Activated T-helper 1 cell treated with anti-CD3 and anti-CD28 coated beads, Interleukin-2, amount 50 U/mL, for 16 hours (primary cell): ENCODE results near the gene NR1H4.
"Not testable (repeated sequence)": the region's sequence is repeated elsewhere in the genome, so short reads cannot be mapped to it uniquely, and the experiment has no call there.

Experiments
- DNase-seq, 2 donors: peaks; one replicate each; pipeline ENCODE4 v3.0.0-alpha.2; 2020; ENCODE audit warnings: low read depth in 1 of 2, low spot score in 1 of 2

Gene NR1H4

GRCh38 chr12:100472325-100472724, 1.3 kb upstream of the NR1H4 start:
- no peak for DNase-seq

- DNase-seq: no peak
Observed at GRCh38 chr12:100473050-100473715, 483 bp upstream of the NR1H4 start.

- DNase-seq: no peak
Observed at GRCh38 chr12:100474617-100475016, 951 bp downstream of the NR1H4 start.

- no peak for DNase-seq
Observed at GRCh38 chr12:100476013-100476751, 2.5 kb downstream of the NR1H4 start.

GRCh38 chr12:100481021-100481420, 7.4 kb downstream of the NR1H4 start:
- no peak for DNase-seq

GRCh38 chr12:100484183-100484886, 10.7 kb downstream of the NR1H4 start:
- DNase-seq: no peak

- DNase-seq: no peak
Observed at GRCh38 chr12:100484891-100485471, 11.3 kb downstream of the NR1H4 start.

- no peak for DNase-seq
Observed at GRCh38 chr12:100485983-100486382, 12.3 kb downstream of the NR1H4 start.

GRCh38 chr12:100489251-100489820, 15.7 kb downstream of the NR1H4 start:
- DNase-seq: no peak

- DNase-seq: no peak
Observed at GRCh38 chr12:100490056-100490455, 16.4 kb downstream of the NR1H4 start.

GRCh38 chr12:100491104-100491503, 17.4 kb downstream of the NR1H4 start:
- no peak for DNase-seq

GRCh38 chr12:100493396-100494012, 19.8 kb downstream of the NR1H4 start:
- DNase-seq: no peak

- no peak for DNase-seq
Observed at GRCh38 chr12:100494026-100494425, 20.4 kb downstream of the NR1H4 start.

- no peak for DNase-seq
Observed at GRCh38 chr12:100494538-100494937, 20.9 kb downstream of the NR1H4 start.

- no peak for DNase-seq
Observed at GRCh38 chr12:100497105-100497795, 23.6 kb downstream of the NR1H4 start.

- no peak for DNase-seq
Observed at GRCh38 chr12:100498141-100498540, 24.5 kb downstream of the NR1H4 start.

- DNase-seq: no peak
Observed at GRCh38 chr12:100499416-100499815, 25.8 kb downstream of the NR1H4 start.

GRCh38 chr12:100502718-100503117, 29.1 kb downstream of the NR1H4 start:
- not testable (repeated sequence) for DNase-seq

GRCh38 chr12:100503228-100503628, 29.6 kb downstream of the NR1H4 start:
- DNase-seq: no peak

GRCh38 chr12:100504804-100505203, 31.1 kb downstream of the NR1H4 start:
- DNase-seq: no peak
